GM21447 (cell line): ENCODE measurements around the gene SRSF5.

ENCODE experiments used
- ATAC-seq: cut with Tn5 transposase; IDR thresholded peaks from one replicate; pipeline ENCODE4 v1.9.1; 2021; ENCODE audit not compliant: unreplicated experiment

The SRSF5 gene

DNA sequence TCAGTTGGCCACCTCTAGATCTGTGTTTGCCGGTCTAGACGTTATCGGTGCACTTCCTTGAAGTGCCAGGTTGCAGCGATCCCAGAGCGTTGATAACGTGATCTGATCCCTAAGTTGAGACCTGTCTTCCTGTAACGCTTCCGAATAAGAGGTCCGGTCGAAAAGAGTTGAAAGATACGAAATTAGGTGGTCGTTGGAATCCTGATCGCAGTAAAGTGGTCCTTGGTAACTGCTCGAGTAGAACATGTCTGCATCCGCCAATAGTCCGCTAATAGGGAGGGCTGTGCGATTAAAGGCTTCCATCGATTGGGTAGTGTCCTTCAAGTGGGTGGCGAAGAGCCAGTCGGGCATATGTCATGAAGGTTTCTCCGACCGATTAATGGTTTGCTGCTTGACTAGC lies 2.7 kb downstream of the SRSF5 start:
- ATAC-seq, result no peak

- no peak for ATAC-seq
Observed at GRCh38 chr14:69770559-69770958, 3.6 kb downstream of the SRSF5 start.

- no peak for ATAC-seq
Observed at GRCh38 chr14:69771136-69771535, 4.2 kb downstream of the SRSF5 start.

DNA sequence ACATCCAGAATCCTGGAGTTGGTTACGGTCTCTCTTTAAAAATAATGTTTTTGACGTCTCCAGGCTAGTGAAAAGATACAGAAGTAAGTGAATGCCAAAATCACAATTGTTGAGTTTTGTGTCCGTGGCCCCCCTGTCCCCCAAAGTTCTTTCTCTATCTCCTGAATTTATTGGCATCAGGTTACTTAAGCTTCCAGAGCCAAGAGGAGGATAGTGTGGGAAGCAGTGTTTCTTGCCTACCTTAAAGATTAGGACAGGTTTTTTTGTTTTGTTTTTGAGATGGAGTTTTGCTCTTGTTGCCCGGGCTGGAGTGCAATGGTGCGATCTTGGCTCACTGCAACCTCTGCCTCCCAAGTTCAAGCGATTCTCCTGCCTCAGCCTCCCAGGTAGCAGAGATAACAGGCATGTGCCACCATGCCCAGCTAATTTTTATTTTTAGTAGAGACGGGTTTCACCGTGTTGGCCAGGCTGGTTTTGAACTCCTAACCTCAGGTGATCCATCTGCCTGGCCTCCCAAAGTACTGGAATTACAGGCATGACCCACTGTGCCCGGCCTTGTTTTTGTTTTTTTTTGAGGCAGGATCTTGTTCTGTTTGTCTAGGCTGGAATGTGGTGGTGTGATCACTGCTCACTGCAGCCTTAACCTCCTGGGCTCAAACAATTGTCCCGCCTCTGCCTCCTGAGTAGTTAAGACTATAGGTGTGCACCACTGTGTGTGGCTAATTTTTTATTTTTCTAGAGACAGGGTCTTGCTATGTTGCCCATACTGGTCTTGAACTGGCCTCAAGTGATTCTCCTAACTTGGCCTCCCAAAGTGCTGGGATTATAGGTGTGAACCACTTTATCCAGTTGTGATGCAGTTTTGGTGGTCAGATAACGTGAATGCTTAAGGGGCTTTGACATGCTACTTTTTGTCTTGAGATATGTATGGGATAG lies 5.4 kb downstream of the SRSF5 start:
- no peak for ATAC-seq

DNA sequence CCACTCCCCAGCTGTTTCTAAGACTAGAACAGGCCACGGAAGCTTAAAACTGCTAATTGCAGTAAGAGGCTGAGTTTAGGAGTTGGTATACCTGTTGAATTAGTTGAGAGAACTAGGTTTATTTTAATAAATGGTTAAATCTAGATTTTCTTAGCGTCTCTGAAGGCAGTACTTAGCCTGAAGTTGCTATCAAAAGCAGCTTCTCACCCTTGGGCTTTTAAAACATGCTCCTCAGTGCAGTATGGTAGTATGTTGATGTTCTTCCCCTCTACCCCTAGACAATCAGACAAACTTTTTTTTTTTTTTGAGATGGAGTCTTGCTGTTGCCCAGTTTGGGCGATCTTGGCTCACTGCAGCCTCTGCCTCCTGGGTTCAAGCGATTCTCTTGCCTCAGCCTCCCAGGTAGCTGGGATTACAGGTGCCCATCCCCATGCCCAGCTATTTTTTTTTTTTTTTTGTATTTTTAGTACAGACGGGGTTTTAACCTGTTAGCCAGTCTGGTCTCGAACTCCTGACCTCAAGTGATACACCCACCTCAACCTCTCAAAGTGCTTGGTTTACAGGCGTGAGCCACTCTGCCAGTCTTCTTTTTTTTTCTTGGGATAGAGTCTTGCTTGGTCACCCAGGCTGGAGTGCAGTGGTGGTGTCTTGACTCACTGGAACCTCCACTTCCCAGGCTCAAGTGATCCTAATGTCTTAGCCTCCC lies 6.8 kb downstream of the SRSF5 start:
- no peak for ATAC-seq

DNA sequence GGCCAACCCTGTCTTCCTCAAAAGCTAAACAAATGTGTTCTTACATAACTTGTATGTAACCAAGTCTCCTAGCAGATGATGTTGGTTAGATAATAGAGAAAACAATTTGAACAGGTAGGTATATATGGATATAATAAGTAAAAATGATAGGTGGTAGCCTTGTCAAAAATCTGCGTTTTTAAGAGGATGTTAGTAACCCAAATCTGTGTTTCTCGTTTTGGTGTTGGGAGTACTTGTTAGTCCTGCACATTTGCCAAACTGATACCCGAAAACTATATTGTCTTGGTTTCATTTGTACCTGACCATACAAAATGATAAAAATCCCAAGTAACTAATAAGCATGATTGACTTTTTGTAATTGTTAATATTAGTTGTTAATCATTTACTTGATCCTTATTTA lies 8.1 kb downstream of the SRSF5 start:
- no peak for ATAC-seq

- no peak for ATAC-seq
Observed at GRCh38 chr14:69776875-69777453, 10.0 kb downstream of the SRSF5 start.

GRCh38 chr14:69779088-69779487 lies 12.1 kb downstream of the SRSF5 start:
- ATAC-seq, result no peak

GRCh38 chr14:69780092-69780491 lies 13.2 kb downstream of the SRSF5 start:
- ATAC-seq, result no peak

DNA sequence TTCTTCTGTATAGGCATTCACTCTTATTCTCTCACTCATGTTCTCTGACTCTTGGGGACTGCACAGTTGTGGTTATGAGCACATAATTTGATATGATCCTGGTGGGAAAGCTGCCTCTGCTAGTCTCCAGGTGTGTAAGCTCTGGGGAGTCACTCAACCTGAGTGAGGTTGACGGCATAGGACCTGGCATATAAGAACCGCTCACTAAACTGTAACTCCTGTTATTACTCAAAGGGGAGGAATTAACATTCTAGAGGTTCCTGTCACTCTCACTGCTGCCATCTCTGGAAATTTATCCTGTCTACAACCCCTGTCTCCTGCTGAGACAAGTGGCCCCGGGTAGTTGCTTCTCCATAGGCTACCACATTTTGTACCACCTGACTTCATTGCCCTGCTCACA lies 14.0 kb downstream of the SRSF5 start:
- no peak for ATAC-seq

GRCh38 chr14:69784942-69785341 lies 18.0 kb downstream of the SRSF5 start:
- no peak for ATAC-seq

- no peak for ATAC-seq
Observed at GRCh38 chr14:69786603-69787002, 19.7 kb downstream of the SRSF5 start.

DNA sequence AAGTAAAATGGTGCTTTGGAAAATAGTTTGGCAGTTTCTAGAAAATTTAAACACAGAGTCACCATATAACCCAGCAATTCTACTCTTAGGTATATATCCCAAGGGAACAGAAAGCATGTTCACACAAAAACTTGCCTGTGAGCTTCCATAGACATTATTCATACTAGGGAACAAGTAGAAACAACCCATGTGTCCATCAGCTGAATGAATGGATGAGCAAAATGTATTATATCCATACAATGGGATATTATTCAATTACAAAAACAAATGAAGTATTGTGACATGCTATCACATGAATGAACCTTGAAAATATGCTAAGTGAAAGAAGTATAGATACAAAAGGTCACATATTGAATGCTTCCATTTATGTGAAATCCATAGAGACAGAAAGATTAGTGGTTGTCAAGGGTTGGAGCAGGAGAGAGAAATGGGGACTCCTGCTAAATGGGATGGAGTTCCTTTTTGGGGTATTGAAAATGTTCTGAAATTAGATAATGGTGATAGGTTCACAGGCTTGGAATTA lies 22.2 kb downstream of the SRSF5 start:
- ATAC-seq, result no peak

DNA sequence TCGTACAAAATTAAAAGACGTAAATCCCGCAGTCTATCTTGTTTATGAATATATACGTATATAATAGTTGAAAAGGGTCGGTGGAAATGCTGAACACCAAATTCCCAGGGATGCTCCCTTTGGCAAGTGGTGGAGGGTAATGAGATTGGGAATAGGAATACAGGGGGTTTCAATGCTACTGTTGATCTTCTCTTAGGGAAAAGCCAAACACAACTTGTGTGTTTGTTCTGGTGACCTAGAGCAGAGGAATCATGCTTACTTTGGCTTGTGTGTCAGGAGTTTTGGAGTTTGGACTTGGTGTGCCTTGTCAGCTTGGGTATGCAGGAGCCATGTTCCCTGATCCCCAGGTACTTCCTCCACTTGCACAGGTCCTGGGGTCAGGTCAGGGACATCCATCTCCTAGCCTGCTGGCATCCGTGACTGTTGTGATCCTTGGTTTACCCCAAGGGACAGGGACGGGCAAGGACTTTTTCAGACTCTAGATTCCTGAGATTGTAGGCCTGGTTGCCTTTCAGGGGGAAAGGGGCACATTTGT lies 26.0 kb downstream of the SRSF5 start:
- no peak for ATAC-seq

DNA sequence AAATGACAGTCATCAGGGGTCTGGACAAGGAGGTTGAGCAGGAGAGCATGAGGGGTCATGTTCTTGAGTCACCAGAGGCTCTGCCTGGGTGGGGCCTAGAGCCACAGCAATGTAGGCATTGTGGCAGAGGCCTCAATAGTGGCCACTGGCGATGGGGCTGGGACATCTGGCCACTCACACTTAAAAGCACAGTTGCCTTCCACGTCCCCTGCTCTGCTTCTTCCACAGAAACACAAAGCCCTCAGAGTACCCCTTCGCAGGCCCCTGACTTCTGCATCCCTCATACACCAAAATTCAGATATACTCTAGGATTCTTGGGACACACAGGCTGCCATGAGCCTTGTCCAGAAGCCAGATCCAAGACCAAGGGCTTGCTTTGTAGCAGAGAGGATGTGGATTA lies 27.8 kb downstream of the SRSF5 start:
- ATAC-seq, result no peak

- no peak for ATAC-seq
Observed at GRCh38 chr14:69795691-69796090, 28.7 kb downstream of the SRSF5 start.

DNA sequence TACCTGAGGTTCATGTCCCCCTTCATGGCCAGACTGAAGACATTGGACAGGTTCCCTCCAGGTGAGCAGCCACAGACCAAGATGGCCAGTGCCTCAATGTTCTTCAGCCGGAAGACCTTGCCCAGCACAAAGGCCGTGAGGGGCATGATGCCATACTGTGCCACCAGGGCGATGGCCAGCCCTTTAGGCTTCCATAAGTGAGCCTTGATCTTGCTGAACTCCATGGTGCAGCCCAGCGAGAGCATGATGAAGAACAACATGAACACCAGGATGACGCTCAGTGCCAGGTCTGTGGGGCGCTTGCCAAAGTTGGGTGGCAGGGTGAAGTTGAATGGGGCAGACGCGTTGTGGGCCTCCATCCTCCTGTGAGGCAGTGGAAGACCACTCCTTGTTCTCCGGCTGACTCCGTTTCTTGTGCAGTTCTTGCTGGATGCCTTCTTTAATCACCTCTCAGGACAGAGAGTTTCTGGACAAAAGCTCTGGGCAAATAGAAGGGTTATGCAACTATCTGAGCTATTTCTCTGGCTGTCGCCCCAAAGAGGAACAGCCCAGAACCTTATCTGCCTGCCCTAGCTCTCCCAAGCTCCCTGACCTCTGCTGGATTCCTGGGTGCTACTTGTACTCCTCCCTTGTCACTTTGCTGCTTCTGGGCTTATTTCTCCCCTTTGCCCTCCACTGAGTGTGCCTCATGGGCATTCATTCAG lies 30.0 kb downstream of the SRSF5 start, which contains the start of gene SLC10A1:
SLC10A1 (minus strand) TSS at position 445 of the 704 bp plus-strand sequence; CDS start at position 359, 86 bp downstream.
- no peak for ATAC-seq

- no peak for ATAC-seq
Observed at GRCh38 chr14:69797573-69798338, 30.8 kb downstream of the SRSF5 start.

DNA sequence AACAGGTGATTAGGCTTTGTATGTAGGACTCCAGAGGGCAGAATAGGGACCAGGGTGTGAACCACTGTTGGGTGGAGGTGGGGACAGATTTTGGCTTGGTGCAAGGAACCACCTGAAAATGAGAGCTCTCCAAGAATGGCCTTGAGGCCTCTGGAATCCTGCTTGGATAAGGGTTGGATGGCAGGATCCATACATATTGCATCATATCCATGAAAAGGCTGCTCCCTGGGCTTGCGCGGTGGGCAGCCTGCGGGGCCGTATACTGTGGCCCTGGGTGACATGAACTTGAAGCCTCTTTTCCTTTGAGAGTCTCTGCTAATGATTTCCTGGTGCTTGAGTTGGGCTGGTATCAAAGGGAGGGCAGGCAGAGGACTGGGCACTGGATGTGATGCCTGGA lies 31.4 kb downstream of the SRSF5 start:
- ATAC-seq, result no peak

DNA sequence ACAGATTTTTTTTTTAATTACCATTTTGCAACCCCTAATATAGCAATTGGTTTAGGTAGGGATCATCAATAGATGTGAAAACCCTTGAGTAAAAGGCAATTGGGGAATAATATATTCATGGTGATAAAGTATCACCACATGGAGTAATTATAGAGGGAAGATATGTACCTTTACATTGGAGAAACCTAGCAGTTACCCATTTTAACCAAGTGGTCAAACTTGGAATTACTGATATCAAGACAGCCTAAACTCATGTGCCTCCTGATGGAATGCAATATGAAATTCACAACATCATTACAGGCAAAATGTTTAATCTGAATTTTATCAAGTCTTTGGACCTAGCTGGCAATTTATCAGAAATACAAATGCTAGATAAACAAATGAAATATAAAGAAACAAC lies 36.8 kb downstream of the SRSF5 start:
- ATAC-seq, result no peak
